GM19099 (cell line): ENCODE measurements around the gene RBL1.
A peak's percentile ranks its signal among the peaks of the same experiment; 100 is the strongest.

Source experiments
- POLR2A ChIP-seq: IDR thresholded peaks from 3 replicates; pipeline ENCODE4 v1.6.1; 2011; ENCODE audit warnings: low read depth; ENCODE audit not compliant: insufficient read length; ENCODE audit errors: extremely low read depth

The RBL1 gene

GRCh38 chr20:37095599-37096414 is at the start of gene RBL1:
Gene RBL1 (minus strand): TSS chr20:37095997. CDS start chr20:37095928, 69 bp downstream.
- peak; percentile 80 for TF ChIP-seq POLR2A

- TF ChIP-seq POLR2A = no peak
Observed at GRCh38 chr20:37144856-37145404, 49.1 kb upstream of the RBL1 start.

- TF ChIP-seq POLR2A = no peak
Observed at GRCh38 chr20:37142708-37143107, 46.9 kb upstream of the RBL1 start.

- TF ChIP-seq POLR2A = no peak
Observed at GRCh38 chr20:37137547-37137946, 41.8 kb upstream of the RBL1 start.

- no peak for TF ChIP-seq POLR2A
Observed at GRCh38 chr20:37133952-37134351, 38.2 kb upstream of the RBL1 start.

- TF ChIP-seq POLR2A = no peak
Observed at GRCh38 chr20:37131486-37131885, 35.7 kb upstream of the RBL1 start.

- no peak for TF ChIP-seq POLR2A
Observed at GRCh38 chr20:37128803-37129202, 33.0 kb upstream of the RBL1 start.

GRCh38 chr20:37123441-37123840 is 27.6 kb upstream of the RBL1 start:
- TF ChIP-seq POLR2A = no peak

- TF ChIP-seq POLR2A = no peak
Observed at GRCh38 chr20:37120497-37120896, 24.7 kb upstream of the RBL1 start.

GRCh38 chr20:37119356-37120036 is 23.7 kb upstream of the RBL1 start:
- TF ChIP-seq POLR2A = no peak

GRCh38 chr20:37114012-37114411 is 18.2 kb upstream of the RBL1 start:
- TF ChIP-seq POLR2A = no peak

GRCh38 chr20:37111926-37112455 is 16.2 kb upstream of the RBL1 start:
- TF ChIP-seq POLR2A = no peak

- TF ChIP-seq POLR2A = no peak
Observed at GRCh38 chr20:37108676-37109075, 12.9 kb upstream of the RBL1 start.

- no peak for TF ChIP-seq POLR2A
Observed at GRCh38 chr20:37102571-37102970, 6.8 kb upstream of the RBL1 start.

GRCh38 chr20:37096415-37097041 is 731 bp upstream of the RBL1 start:
- no peak for TF ChIP-seq POLR2A

GRCh38 chr20:37095108-37095598 is 644 bp downstream of the RBL1 start:
- TF ChIP-seq POLR2A = no peak

- no peak for TF ChIP-seq POLR2A
Observed at GRCh38 chr20:37090407-37090806, 5.4 kb downstream of the RBL1 start.
